ENCODE data around the gene CDH2. TPM values are rescaled to one million over a fixed set of nuclear protein-coding genes. Genes with fewer than 3 reads are reported as not detected.

The CDH2 gene
- total RNA-seq, 1 donor: 75.6 TPM

DNA sequence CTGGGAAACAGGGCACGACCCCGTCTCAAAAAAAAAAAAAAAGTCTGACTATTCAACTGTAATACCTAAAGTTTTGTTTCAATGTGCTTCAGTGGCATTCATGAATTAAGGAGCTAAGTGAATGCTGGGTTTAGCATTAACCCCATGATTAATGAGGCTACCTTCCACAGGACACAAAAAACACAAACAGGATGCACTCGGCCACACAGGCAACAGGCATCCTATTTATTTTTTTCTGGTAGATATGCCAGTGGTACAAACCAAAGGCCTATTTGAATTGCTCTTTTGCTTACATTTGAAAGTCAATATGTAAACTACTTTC is 48.3 kb downstream of the CDH2 start:
- Histone ChIP-seq H4K20me1 (ENCODE audit: insufficient read depth, low read length) (peaks cover 4% of the 10 kb centered on the region), H3K27ac (ENCODE audit: low read depth, low read length) (no peak overlapping the region), H3K4me1 (ENCODE audit: insufficient read depth, low read length) (peaks cover 27% of the 10 kb centered on the region), H3K9me3 (ENCODE audit: low read depth, low read length) (no peaks in the 10 kb centered on the region), H2AFZ (ENCODE audit: low read length) (no peak overlapping the region), H3K79me2 (ENCODE audit: insufficient read depth, low read length) (peaks cover 84% of the 10 kb centered on the region), H3K27me3 (ENCODE audit: insufficient read depth, low read length) (no peaks in the 10 kb centered on the region), H3K4me3 (ENCODE audit: insufficient read depth, low read length) (no peak overlapping the region), H3K36me3 (ENCODE audit: insufficient read depth, low read length) (no peaks in the 10 kb centered on the region), H3K4me2 (ENCODE audit: insufficient read depth, low read length) (no peak overlapping the region)
- DNase-seq (ENCODE audit: insufficient read length, low spot score, missing footprints): no peak
- TF ChIP-seq CTCF (IDR thresholded peaks at IDR 0.05; ENCODE audit: extremely low read depth, low read depth, low read length): no peak

DNA sequence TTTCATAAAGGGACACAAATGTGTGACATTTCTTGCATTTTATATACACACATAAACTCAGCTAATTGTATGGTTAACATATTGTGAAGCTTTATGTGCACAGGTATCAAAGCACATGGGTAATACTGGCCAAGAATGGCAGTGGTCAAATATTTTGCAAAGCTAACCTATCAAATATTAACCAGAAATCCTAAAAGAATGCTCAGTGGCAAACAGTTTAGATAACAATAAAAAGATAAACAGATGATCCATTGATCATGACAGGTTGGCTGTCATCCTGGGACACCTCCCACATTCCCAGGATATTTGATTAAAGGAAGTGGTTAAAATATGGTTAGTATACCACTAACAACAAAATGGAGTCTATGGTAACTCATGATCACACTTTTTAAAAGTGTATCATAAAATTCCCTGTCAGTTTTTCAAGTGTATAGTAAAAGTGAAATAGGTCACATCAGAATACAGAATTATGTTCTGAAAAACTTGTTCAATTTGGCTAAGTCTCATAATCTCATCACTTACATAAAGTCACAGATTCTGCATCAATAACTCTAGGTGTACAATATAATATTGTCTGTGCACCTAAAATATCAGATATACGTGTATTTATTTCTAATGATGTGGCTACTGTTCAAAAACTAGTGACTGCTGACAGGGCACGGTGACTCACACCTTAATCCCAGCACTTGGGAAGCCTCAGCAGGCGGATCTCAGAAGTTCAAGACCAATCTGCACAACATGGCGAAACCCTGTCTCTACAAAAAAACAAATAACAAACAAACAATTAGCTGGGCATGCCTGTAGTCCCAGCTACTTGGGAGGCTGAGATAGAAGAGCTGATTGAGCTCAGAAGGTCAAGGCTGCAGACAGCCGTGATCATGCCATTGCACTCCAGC is 48.9 kb downstream of the CDH2 start:
- no peak for DNase-seq (ENCODE audit: insufficient read length, low spot score, missing footprints)
- Histone ChIP-seq H3K4me2 (ENCODE audit: insufficient read depth, low read length) (no peak overlapping the region), H3K27me3 (ENCODE audit: insufficient read depth, low read length) (no peaks in the 10 kb centered on the region), H3K36me3 (ENCODE audit: insufficient read depth, low read length) (no peaks in the 10 kb centered on the region), H3K79me2 (ENCODE audit: insufficient read depth, low read length) (peaks cover 89% of the 10 kb centered on the region), H3K9me3 (ENCODE audit: low read depth, low read length) (no peaks in the 10 kb centered on the region), H2AFZ (ENCODE audit: low read length) (no peak overlapping the region), H3K4me3 (ENCODE audit: insufficient read depth, low read length) (no peak overlapping the region), H3K27ac (ENCODE audit: low read depth, low read length) (no peak overlapping the region), H3K4me1 (ENCODE audit: insufficient read depth, low read length) (peaks cover 29% of the 10 kb centered on the region), H4K20me1 (ENCODE audit: insufficient read depth, low read length) (peaks cover 4% of the 10 kb centered on the region)
- no peak for TF ChIP-seq CTCF (IDR thresholded peaks at IDR 0.05; ENCODE audit: extremely low read depth, low read depth, low read length)

DNA sequence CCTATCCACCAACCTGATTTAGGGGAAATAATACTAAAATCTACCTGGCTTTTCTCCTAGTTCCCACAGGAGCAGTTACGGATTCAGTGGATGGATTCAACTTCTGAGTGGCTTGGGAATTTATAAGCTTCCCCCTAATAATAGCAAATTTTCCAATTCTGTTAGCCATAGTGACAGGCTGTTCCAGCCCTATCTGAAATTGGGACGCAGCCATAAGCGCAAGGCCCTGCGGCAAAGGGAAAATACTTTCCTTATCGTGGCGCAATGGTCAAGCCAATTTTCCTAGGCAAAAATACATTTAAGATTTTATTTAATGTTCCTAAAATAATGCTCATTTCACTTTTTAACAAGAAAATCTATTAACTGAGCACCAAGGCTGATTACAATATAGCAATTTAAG is 49.7 kb downstream of the CDH2 start:
- Histone ChIP-seq H3K36me3 (ENCODE audit: insufficient read depth, low read length) (no peaks in the 10 kb centered on the region), H4K20me1 (ENCODE audit: insufficient read depth, low read length) (peaks cover 3% of the 10 kb centered on the region), H2AFZ (ENCODE audit: low read length) (no peak overlapping the region), H3K27ac (ENCODE audit: low read depth, low read length) (no peak overlapping the region), H3K79me2 (ENCODE audit: insufficient read depth, low read length) (peaks cover 82% of the 10 kb centered on the region), H3K4me1 (ENCODE audit: insufficient read depth, low read length) (peaks cover 29% of the 10 kb centered on the region), H3K9me3 (ENCODE audit: low read depth, low read length) (no peaks in the 10 kb centered on the region), H3K4me3 (ENCODE audit: insufficient read depth, low read length) (no peak overlapping the region), H3K4me2 (ENCODE audit: insufficient read depth, low read length) (no peak overlapping the region), H3K27me3 (ENCODE audit: insufficient read depth, low read length) (no peaks in the 10 kb centered on the region)
- no peak for TF ChIP-seq CTCF (IDR thresholded peaks at IDR 0.05; ENCODE audit: extremely low read depth, low read depth, low read length)
- no peak for DNase-seq (ENCODE audit: insufficient read length, low spot score, missing footprints)

- no peak overlapping the region for H3K4me2 ChIP-seq (ENCODE audit: insufficient read depth, low read length)
- no peaks in the 10 kb centered on the region for H3K27me3 ChIP-seq (ENCODE audit: insufficient read depth, low read length)
- TF ChIP-seq CTCF (IDR thresholded peaks at IDR 0.05; ENCODE audit: extremely low read depth, low read depth, low read length): no peak
- no peaks in the 10 kb centered on the region for H4K20me1 ChIP-seq (ENCODE audit: insufficient read depth, low read length)
- no peaks in the 10 kb centered on the region for H3K36me3 ChIP-seq (ENCODE audit: insufficient read depth, low read length)
- H3K27ac ChIP-seq (ENCODE audit: low read depth, low read length): no peak overlapping the region
- peaks cover 82% of the 10 kb centered on the region for H3K79me2 ChIP-seq (ENCODE audit: insufficient read depth, low read length)
- no peaks in the 10 kb centered on the region for H3K9me3 ChIP-seq (ENCODE audit: low read depth, low read length)
- H3K4me1 ChIP-seq (ENCODE audit: insufficient read depth, low read length): peaks cover 29% of the 10 kb centered on the region
- no peak for DNase-seq (ENCODE audit: insufficient read length, low spot score, missing footprints)
- no peak overlapping the region for H3K4me3 ChIP-seq (ENCODE audit: insufficient read depth, low read length)
- H2AFZ ChIP-seq (ENCODE audit: low read length): no peak overlapping the region
These were observed 50.2 kb downstream of the CDH2 start for GRCh38 chr18:28126768-28127167.
